Liver (tissue), 9 donors: ENCODE data around the gene MRPL44. TPM values are rescaled to one million over a fixed set of nuclear protein-coding genes. Genes with fewer than 3 reads are reported as not detected.

Experiments used
- DNase-seq: peaks from one replicate; pipeline ENCODE4 v3.0.0-alpha.2; 2017; ENCODE audit warnings: low spot score
- H3K27ac ChIP-seq, 2 donors: one replicate each; pipeline ENCODE4 v1.7.0; 2013; ENCODE audit warnings: inconsistent platforms in 2 of 2, low read length in 2 of 2, control low read depth in 1 of 2, low read depth in 1 of 2, mild to moderate bottlenecking in 1 of 2
- H3K27me3 ChIP-seq, 4 donors: one replicate each; pipeline versions ENCODE4 v1.6.1 to v1.7.0; 2013; ENCODE audit warnings: low read length in 3 of 4, inconsistent platforms in 1 of 4, mild to moderate bottlenecking in 1 of 4, moderate library complexity in 1 of 4; ENCODE audit not compliant: control insufficient read depth in 4 of 4, insufficient read depth in 4 of 4
- H3K36me3 ChIP-seq, 4 donors: one replicate each; pipeline versions ENCODE4 v1.6.1 to v1.7.0; 2013; ENCODE audit warnings: low read length in 3 of 4, mild to moderate bottlenecking in 3 of 4, low read depth in 1 of 4, moderate library complexity in 1 of 4; ENCODE audit not compliant: control insufficient read depth in 4 of 4, insufficient read depth in 3 of 4
- H3K4me1 ChIP-seq, 4 donors: one replicate each; pipeline versions ENCODE4 v1.6.1 to v1.7.0; 2013; ENCODE audit warnings: low read length in 3 of 4, mild to moderate bottlenecking in 3 of 4, moderate library complexity in 1 of 4; ENCODE audit not compliant: control insufficient read depth in 4 of 4, insufficient read depth in 4 of 4
- H3K4me3 ChIP-seq, 3 donors: one replicate each; pipeline versions ENCODE4 v1.6.1 to v1.7.0; 2013; ENCODE audit warnings: low read length in 3 of 3, control low read depth in 1 of 3, low read depth in 1 of 3, mild to moderate bottlenecking in 1 of 3
- H3K9ac ChIP-seq, 2 donors: one replicate each; pipeline ENCODE4 v1.7.0; 2013; ENCODE audit warnings: low read length in 2 of 2, mild to moderate bottlenecking in 2 of 2, moderate library complexity in 2 of 2, control low read depth in 1 of 2, low read depth in 1 of 2
- H3K9me3 ChIP-seq, 4 donors: one replicate each; pipeline versions ENCODE4 v1.6.1 to v1.7.0; 2013; ENCODE audit warnings: low read length in 3 of 4; ENCODE audit not compliant: control insufficient read depth in 4 of 4
- ATF3 ChIP-seq: IDR thresholded peaks from 2 replicates; pipeline ENCODE4 v1.6.1; 2016; ENCODE audit warnings: antibody characterized with exemption
- CTCF ChIP-seq: fragments of 150-350 bp; IDR thresholded peaks from 2 replicates; pipeline ENCODE4 v1.5.1; 2017; ENCODE audit warnings: improper control_type of control experiment, low read depth, low read length; ENCODE audit not compliant: missing input control
- EGR1 ChIP-seq, 2 donors: IDR thresholded peaks; 2 replicates each; pipeline ENCODE4 v1.6.1; 2016 to 2018; ENCODE audit warnings: antibody characterized with exemption in 2 of 2, low read depth in 2 of 2
- FOXA2 ChIP-seq: IDR thresholded peaks from 2 replicates; pipeline ENCODE4 v1.6.1; 2016; ENCODE audit warnings: antibody characterized with exemption
- HNF4A ChIP-seq, 2 donors: conservative IDR thresholded peaks; 2 replicates each; pipeline ENCODE4 v1.6.1; 2016; ENCODE audit warnings: antibody characterized with exemption in 2 of 2, mild to moderate bottlenecking in 2 of 2
- HNF4G ChIP-seq: IDR thresholded peaks from 2 replicates; pipeline ENCODE4 v1.6.1; 2016; ENCODE audit warnings: antibody characterized with exemption
- JUND ChIP-seq, 2 donors: IDR thresholded peaks; 2 replicates each; pipeline ENCODE4 v1.6.1; 2016; ENCODE audit warnings: antibody characterized with exemption in 2 of 2
- MAX ChIP-seq: IDR thresholded peaks from 2 replicates; pipeline ENCODE4 v1.6.1; 2016; ENCODE audit warnings: antibody characterized with exemption
- NR2F2 ChIP-seq: IDR thresholded peaks from 2 replicates; pipeline ENCODE4 v1.6.1; 2016; ENCODE audit warnings: antibody characterized with exemption
- RAD21 ChIP-seq, 2 donors: IDR thresholded peaks; 2 replicates each; pipeline ENCODE4 v1.6.1; 2016; ENCODE audit warnings: antibody characterized with exemption in 2 of 2, mild to moderate bottlenecking in 2 of 2
- REST ChIP-seq: IDR thresholded peaks from 2 replicates; pipeline ENCODE4 v1.6.1; 2016; ENCODE audit warnings: antibody characterized with exemption, mild to moderate bottlenecking
- RXRA ChIP-seq, 2 donors: IDR thresholded peaks; 2 replicates each; pipeline ENCODE4 v1.6.1; 2017 to 2018; ENCODE audit warnings: antibody characterized with exemption in 2 of 2, mild to moderate bottlenecking in 1 of 2
- TAF1 ChIP-seq: conservative IDR thresholded peaks from 2 replicates; pipeline ENCODE4 v1.6.1; 2016; ENCODE audit warnings: antibody characterized with exemption, mild to moderate bottlenecking
- ZBTB33 ChIP-seq: IDR thresholded peaks from 2 replicates; pipeline ENCODE4 v1.6.1; 2016; ENCODE audit warnings: antibody characterized with exemption
- WGBS: extraction: QIAGEN DNeasy Blood & Tissue Kit; methylation state at CpG from one replicate; pipeline ENCODE4 v1.1.7; 2013; 5-methylcytosine and 5-hydroxymethylcytosine counted together
- polyA plus RNA-seq, 2 donors: library from polyadenylated mRNA; stranded (reverse) in 1 of 2; unstranded in 1 of 2; fragments of 200-250 nt in 1 of 2; fragments of >200 nt in 1 of 2; fragmentation: Nextera tagmentation in 1 of 2; extraction: Ambion mirVana in 1 of 2; gene quantifications; one replicate each; pipeline versions ENCODE4 v1.2.1 to v1.2.3, GENCODE V29; 2013 to 2015
- total RNA-seq, 2 donors: library from RNA; depleted of rRNA; stranded (reverse); fragments of >200 nt; gene quantifications; one replicate each; pipeline ENCODE4 v1.2.3, GENCODE V29; 2014
- donor health status: healthy.
- donor health status: healthy.
- donor health status: healthy.
- donor health status: healthy.
- donor health status: healthy.

The MRPL44 gene
- total and polyA plus RNA-seq, 4 donors, result 19.0 to 27.8 (median 23.8) TPM

GRCh38 chr2:223923976-223924375 is 33.3 kb upstream of the MRPL44 start:
- no peak overlapping the region for H3K4me3 ChIP-seq
- 90% methylated on average over 2 of the region's 2 CpGs for WGBS
- no peaks in the 10 kb centered on the region for H3K36me3 ChIP-seq
- peaks cover 0 to 3% (median 0%) of the 10 kb centered on the region in 4 donors for H3K9me3 ChIP-seq
- DNase-seq, result no peak
- H3K27ac ChIP-seq, result no peak overlapping the region
- peaks cover 0 to 6% (median 3%) of the 10 kb centered on the region in 4 donors for H3K4me1 ChIP-seq
- no peak overlapping the region for H3K9ac ChIP-seq
- H3K27me3 ChIP-seq, result no peaks in the 10 kb centered on the region
- TF ChIP-seq HNF4A (conservative IDR thresholded peaks at IDR 0.05), result no peak
- no peak for TF ChIP-seq ATF3
- TF ChIP-seq REST, result no peak
- no peak for TF ChIP-seq FOXA2
- no peak for TF ChIP-seq JUND (IDR thresholded peaks at IDR 0.05)
- no peak for TF ChIP-seq NR2F2

GRCh38 chr2:223925106-223925505 is 32.2 kb upstream of the MRPL44 start:
- Histone ChIP-seq H3K4me1 (peaks cover 6 to 11% (median 9%) of the 10 kb centered on the region in 4 donors), H3K36me3 (no peaks in the 10 kb centered on the region), H3K9ac (no peak overlapping the region), H3K27me3 (no peaks in the 10 kb centered on the region), H3K27ac (no peak overlapping the region), H3K9me3 (peaks cover 0 to 3% (median 0%) of the 10 kb centered on the region in 4 donors), H3K4me3 (no peak overlapping the region)
- TF ChIP-seq HNF4G, result no peak
- TF ChIP-seq RAD21 (IDR thresholded peaks at IDR 0.05), result no peak
- no peak for TF ChIP-seq HNF4A (conservative IDR thresholded peaks at IDR 0.05)
- no peak for TF ChIP-seq EGR1 (IDR thresholded peaks at IDR 0.05; ENCODE audit: low read depth in 2 of 2)
- TF ChIP-seq RXRA (IDR thresholded peaks at IDR 0.05), result no peak
- no peak for TF ChIP-seq CTCF
- no peak for TF ChIP-seq TAF1
- no peak for TF ChIP-seq NR2F2
- no peak for TF ChIP-seq MAX
- no peak for TF ChIP-seq FOXA2
- no peak for TF ChIP-seq ATF3
- no peak for TF ChIP-seq JUND (IDR thresholded peaks at IDR 0.05)
- TF ChIP-seq REST, result no peak
- TF ChIP-seq ZBTB33, result no peak
- DNase-seq, result no peak
- WGBS, result 95% methylated on average over 3 of the region's 3 CpGs
